ENCODE measurements around the gene GUCY2C.

The GUCY2C gene

GRCh38 chr12:14619741-14620501 lies 76.5 kb downstream of the GUCY2C start:
- no peak for DNase-seq

GRCh38 chr12:14618983-14619382 lies 77.4 kb downstream of the GUCY2C start:
- DNase-seq: peak in 1 of 5 donors; percentile 6

- no peak for DNase-seq
Observed at GRCh38 chr12:14614704-14615121, 81.7 kb downstream of the GUCY2C start.

GRCh38 chr12:14613718-14614117 lies 82.7 kb downstream of the GUCY2C start:
- peak in 1 of 5 donors; percentile 6 for DNase-seq

DNA sequence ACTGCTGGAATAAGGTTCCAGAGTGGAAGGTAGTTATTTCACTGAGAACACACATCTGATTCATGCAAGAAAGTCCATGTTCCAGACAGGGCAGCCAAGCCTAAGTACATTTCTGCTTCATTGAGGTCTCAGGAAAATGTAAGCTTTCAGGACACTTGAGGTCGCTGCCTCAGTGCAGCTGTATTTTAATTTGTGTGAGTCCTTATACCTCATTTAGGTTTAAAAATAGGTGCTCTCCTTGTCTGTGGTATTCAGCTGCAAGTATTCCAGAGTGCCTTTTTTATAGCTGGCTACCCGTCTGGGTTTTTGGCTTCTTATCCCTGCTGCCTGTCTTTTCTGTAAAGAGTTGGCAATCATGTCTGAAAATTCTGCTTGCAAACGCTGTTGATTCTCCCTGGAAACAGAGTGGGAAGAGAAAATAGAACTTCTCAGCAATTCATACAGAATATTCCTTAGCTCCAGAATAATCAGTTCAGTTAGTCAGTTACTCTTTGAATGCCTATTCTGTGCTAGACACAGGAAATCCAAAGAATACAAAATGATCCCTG lies 83.4 kb downstream of the GUCY2C start:
- DNase-seq: no peak

- no peak for DNase-seq
Observed at GRCh38 chr12:14612250-14612649, 84.1 kb downstream of the GUCY2C start.

DNA sequence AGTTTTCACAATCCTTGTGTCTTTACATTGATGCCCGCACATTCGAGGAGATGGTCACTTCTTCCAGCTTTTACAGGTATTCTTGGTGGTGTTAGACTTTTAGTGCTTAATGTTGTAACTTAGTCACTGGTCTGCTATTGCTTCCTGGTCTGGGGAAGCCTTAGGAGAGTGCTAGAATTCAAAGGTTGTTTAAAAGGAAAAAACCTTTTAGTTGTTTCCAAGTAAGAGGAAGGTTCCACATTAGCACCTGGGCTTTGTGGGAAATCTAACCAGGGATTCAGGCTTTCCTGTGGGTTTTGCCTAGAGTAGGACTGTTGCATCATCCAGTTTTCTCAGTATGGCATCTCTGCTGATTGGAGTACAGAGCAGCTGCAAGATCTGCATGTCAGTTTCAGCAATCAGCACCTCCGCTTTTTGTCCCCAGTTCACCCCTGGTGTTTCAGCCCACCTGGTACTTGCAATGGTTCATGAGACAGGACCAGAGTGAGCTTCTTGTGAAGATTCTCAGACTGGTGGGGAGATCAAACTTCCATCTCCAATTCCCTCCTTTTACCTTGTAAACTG lies 84.7 kb downstream of the GUCY2C start:
- no peak for DNase-seq

DNA sequence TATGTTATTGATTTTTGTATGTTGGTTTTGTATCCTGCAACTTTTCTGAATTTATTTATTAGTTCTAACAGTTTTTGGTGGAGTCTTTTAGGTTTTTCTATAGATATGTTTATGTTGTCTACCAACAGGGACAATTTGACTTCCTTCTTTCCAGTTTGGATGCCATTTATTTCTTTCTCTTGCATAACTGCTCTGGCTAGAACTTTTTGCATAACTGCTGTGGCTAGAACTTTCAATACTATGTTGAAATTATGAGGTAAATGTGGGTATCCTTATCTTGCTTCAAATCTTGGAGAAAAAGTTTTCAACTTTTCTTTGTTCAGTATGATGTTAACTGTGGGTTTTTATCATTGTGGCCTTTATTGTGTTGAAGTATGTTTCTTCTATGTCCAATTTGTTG lies 88.8 kb downstream of the GUCY2C start:
- no peak for DNase-seq

GRCh38 chr12:14605401-14605989 lies 90.9 kb downstream of the GUCY2C start:
- no peak for DNase-seq

DNA sequence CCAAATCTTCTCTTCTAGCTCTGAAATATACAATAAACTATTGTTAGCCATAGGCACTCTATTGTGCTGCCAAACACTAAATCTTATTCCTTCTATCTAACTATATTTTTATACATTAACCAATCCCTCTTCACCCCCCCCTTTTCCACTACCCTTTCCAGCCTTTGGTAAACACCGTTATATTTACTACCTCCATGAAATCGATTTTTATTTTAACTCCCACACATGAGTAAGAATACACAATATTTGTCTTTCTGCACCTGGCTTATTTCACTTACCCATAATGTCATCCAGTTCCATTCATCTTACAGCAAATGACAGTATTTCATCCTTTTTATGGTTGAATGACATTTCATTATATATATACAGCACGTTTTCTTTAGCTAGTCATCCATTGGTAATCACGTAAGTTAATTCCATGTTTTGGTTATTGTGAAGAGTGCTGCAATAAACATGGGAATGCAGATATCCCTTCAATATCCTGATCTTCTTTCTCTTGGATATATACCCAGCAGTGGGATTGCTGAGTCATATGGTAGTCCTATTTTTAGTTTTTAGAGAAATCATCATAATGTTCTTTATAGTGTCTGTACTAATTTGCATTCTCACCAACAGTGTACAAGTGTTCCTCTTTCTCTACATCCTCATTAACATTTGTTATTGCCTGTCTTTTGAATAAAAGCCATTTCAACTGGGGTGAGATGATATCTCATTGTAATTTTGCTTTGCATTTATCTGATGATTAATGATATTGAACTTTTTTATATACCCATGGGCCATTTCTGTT lies 94.5 kb downstream of the GUCY2C start:
- no peak for DNase-seq

DNA sequence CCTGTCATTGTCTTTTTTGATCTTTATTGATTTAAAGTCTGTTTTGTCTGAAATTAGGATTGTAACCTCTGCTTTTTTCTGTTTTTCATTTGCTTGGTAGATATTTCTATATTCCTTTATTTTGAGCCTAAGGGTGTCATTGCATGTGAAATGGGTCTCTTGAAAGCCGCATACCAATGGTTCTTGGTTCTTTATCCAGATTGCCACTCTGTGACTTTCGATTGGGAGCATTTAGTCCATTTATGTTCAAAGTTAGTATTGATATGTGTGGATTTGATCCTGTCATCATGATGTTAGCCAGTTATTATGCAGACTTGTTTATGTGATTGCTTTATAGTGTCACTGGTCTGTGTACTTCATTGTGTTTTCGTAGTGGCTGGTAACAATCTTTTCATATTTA lies 98.9 kb downstream of the GUCY2C start:
- DNase-seq: no peak

DNA sequence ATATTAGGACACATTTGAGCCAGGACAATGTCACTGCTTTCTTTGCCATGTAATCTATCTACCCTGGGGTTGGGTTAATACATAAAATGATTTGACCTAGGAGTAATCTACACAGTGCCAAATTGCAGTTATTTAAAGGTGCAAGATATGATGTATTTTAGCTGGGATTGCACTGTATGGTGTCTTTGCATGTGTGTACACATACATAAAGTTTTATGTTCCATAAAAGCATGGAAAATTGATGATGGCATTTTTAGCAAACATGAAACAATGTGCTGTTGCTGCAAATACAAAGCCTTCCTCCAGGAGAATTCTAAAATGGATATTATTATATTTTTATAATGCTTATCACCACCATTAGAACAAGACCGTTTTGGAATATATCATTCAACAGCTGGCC lies 104.7 kb downstream of the GUCY2C start:
- no peak for DNase-seq

DNA sequence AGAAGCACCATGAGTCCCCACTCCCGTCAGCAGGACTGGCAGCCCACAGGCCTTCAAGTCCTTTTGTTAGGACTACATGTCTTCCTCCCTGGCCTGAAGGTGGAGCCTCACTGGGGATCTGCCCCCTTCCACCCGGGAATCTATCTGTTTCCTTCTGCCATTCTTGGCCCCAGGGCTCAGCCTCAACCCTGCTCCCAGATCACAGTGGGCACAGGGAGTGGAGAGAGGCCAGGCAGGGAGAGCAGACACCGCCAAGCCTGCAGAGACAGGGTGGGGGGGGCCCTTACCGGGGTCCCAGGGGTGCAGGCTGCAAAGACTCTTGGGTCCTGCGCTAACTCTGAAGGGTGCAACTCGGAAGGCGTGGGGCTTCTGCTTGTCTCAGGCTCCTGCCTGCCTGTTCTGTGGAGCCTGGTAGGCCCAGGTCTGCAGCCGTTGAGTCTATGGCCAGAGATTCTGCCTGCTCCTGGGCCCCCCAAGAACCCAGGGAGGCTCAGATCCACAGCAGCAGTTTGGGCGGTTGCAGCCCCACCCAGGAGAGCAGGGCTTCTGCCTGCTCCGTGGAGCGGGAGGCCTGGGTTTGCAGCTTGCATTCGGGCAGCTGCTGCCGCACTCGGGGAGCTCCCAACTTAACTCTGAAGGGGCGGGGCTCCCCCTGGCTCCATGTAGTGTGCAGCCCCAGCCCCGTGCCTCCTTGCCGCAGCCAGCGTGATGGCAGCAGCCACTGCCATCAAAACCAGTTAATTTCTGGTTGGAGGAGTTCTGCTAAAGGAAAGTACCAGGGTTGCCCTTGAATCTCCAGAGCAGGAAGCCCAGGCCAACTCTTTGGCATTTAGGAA lies 107.0 kb downstream of the GUCY2C start:
- DNase-seq: no peak

DNA sequence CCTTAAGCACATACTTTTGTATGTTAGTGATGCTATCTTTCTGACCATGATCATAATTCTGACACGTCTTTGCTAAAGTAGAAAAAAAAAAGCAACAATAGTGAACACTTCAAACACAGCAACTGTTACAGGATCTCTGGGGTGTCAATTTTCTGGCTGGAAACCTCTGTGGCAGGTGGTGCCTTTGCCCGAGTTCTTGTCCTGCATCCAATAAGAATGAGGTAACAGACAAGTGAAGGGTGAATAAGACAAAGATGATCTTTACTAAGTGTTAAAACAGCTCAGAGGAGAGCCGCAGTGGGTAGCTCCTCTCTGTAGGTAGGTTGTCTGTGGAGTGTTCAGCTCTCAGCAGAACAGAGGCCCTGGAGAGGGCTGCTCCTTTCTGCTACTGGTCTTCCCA lies 107.8 kb downstream of the GUCY2C start:
- DNase-seq: no peak

DNA sequence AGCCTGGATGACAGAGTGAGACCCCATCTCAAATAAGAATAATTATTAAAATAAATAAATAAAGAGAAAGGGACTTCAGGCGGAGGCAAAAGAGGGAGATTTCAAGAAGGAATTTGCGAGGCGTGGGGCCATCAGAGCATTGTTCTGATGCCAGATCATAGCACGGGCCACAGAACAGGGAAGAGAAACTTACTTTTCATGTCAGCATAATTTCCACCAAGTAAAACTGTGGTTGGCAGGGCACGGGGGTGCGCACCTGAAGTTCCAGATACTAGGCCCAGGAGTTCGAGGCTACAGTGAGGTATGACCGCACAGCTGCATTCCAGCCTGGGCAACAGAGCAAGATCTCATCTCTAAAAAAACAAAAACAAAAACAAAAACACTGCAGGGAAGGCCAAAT lies 117.8 kb downstream of the GUCY2C start:
- DNase-seq: no peak

DNA sequence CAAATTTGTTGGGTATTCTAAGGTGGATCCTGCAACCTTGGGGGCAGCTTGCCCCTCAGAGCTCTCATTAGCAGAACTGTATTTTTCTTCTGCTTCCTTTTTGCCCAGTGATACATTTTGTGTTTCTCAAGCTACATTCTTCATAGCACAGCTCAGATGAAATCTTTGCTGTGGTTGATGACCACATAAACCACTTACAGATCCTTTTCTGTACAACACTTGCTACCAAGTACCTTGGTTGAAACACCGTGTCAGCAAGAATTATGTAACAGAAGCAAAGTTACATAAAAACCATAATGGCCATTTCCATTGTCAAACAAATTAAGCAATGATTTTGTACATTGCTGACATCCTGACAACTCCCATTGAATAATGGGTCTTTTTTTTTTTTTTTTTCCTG lies 119.1 kb downstream of the GUCY2C start:
- peak in 1 of 5 donors; percentile 10 for DNase-seq

GRCh38 chr12:14576896-14577295 lies 119.5 kb downstream of the GUCY2C start:
- DNase-seq: no peak

- no peak for DNase-seq
Observed at GRCh38 chr12:14575585-14575984, 120.8 kb downstream of the GUCY2C start.

DNA sequence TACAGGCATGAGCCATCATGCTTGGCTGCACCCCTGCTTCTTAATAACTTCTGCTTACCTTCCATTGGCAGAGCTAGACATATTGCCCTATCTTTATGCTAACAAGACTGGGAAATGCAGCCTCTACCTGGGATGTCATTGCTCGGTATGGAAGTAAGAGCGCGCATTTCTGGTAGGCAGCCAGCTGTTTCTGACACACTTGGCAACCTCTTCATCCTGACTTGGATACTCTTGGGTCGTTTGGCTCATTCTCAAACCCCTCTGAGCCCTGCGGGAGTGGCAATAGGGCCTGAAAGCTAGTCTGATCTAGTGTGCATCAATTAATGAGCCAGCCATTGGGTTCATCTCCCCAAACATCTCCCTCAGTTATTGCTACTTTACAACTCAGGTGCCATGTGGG lies 123.3 kb downstream of the GUCY2C start:
- no peak for DNase-seq

DNA sequence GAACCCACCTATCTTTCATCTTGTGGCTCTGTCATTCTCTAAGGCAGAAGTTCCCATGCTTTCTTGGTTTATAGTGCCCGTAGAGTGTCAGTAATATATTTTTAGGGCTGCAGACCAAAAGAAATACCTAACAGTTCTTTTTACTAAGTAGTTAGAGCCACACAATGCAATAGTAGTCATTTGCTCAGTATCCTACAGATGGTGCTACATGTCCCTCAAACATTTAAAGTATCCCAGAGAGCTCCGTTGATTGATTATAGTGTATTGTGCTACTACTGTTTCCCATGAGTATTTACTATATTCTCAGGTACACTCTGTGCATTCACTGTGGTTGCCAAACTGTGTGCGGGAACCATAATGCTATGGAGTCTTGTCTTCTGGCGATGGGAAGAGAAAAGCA lies 124.0 kb downstream of the GUCY2C start:
- DNase-seq: no peak

- DNase-seq: no peak
Observed at GRCh38 chr12:14571779-14572178, 124.6 kb downstream of the GUCY2C start.

DNA sequence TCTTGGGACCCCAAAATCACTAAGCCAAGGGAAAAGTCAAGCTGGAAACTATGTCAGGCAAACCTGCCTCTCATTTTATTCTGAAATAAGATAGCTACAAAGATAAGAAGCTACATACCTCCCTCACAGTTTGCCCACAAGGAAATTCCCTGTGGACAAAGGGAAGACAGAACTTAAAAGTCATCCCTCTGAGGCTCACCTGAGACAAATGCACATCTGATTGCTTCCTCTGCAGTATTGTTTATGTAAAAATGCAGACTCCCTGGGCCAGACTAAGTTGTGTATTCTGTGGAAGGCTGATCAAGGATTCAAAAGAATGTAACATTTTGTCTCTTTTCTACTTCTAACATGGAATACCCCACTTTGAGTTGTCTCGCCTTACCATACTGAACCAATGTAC lies 126.2 kb downstream of the GUCY2C start:
- no peak for DNase-seq
